GM21381 (cell line): Measurements from ENCODE around the gene TMEM134.

Experiments used
- ATAC-seq: cut with Tn5 transposase; IDR thresholded peaks from one replicate; pipeline ENCODE4 v1.9.1; 2021; ENCODE audit warnings: mild to moderate bottlenecking, moderate library complexity; ENCODE audit not compliant: unreplicated experiment

TMEM134 gene

DNA sequence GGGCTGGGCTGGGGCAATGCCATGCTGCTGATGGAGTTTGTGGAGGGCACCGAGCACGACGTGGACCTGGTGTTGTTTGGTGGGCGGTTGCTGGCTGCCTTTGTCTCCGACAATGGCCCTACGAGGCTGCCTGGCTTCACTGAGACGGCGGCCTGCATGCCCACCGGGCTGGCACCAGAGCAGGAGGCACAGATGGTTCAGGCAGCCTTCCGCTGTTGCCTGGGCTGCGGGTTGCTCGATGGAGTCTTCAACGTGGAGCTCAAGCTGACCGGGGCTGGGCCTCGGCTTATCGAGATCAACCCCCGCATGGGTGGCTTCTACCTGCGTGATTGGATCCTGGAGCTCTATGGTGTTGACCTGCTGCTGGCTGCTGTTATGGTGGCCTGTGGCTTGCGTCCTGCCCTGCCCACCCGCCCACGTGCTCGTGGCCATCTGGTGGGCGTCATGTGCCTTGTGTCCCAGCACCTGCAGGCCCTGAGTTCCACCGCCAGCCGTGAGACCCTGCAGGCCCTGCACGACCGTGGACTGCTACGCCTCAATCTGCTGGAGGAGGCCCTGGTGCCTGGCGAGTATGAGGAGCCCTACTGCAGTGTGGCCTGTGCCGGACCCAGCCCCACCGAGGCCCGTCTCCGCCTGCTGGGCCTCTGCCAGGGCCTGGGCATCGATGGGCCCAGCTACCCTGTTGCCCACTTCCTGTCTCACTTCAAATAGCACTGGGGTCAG, 45.0 kb downstream of the TMEM134 start:
- no peak for ATAC-seq

GRCh38 chr11:67423466-67423865, 45.6 kb downstream of the TMEM134 start:
- ATAC-seq: no peak

- ATAC-seq: no peak
Measured at GRCh38 chr11:67422891-67423290, 46.2 kb downstream of the TMEM134 start.

- ATAC-seq: no peak
Measured at GRCh38 chr11:67421430-67422031, 47.5 kb downstream of the TMEM134 start.

- ATAC-seq: peak; percentile 79
Measured at GRCh38 chr11:67420646-67421429, 48.2 kb downstream of the TMEM134 start.

DNA sequence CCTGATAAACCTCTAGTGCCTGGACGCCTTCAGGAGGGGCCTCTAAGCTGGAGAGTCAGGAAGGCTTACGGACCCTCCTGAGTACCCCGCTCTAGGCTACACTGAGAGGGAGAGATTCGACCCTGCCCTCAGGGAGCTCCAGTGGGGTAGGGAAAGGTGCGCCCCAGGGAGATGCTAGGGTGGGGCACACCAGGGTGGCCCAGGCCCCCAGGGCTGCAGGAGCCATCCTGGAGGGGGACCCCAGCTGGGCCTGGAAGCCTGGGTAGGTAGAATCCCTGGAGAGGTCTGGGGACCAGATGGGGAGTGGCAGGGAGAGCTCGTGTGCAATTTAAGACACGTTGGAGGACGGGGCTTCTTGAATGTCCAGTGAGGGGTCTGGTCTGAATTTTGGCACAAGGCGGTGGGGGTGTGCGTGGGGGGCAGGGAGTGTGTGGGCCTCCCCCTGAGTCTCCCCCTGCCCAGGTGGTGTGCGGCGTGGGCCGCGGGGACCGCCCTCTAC, 48.9 kb downstream of the TMEM134 start:
- ATAC-seq: no peak

GRCh38 chr11:67419325-67420049, 49.6 kb downstream of the TMEM134 start:
- no peak for ATAC-seq

DNA sequence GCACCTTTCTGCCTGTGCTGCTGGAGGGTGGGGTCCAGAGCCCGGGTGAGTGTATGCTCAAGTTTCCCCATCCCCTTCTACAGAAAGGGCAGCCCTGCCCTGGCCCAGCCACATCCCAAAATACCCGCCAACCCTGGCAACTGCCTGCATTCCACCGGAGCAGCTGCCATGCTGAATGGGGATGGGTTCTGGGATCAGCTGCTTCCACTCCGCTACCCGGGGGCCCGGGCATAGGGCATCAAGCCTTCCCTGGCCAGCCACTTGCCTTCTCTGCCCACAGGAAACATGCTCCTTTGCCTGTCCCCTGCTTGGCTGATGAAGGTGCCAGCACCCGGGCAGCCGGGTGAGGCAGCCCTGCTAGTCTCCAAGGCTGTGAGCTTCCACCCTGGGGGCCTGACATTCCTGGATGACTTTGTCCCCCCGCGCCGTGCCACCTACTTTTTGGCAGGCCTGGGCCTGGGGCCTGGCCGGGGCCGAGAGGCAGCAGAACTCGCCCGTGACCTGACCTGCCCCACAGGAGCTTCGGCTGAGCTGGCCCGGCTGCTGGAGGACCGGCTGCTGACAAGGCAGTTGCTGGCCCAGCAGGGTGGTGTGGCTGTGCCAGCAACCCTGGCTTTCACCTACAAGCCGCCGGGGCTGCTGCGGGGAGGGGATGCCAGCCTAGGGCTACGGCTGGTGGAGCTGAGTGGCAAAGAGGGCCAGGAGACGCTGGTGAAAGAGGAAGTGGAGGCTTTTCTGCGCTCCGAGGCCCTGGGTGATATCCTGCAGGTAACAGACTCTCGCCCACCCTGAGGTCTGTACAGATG, 50.4 kb downstream of the TMEM134 start:
- no peak for ATAC-seq

DNA sequence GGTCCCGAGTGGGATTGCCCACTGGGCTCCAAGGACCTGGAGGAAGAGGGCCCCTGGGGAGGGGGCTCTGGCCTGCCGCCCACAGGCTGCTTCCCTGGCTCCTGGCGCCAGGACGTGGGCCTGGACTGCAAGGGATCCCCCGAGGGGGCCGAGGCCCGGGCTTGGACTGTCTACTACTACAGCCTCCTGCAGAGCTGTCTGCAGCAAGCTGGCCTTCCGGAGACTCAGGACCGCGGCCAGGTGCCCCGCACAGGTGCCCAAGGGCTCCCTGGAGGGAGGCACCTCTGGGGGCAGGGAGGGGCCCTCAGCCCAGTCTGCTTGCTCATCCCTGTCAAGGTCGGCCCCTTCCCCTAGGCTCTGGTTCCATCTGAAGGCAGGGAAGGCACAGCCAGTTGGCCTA, 51.6 kb downstream of the TMEM134 start:
- no peak for ATAC-seq

- ATAC-seq: no peak
Measured at GRCh38 chr11:67416416-67417335, 52.4 kb downstream of the TMEM134 start.

GRCh38 chr11:67415501-67416304, 53.3 kb downstream of the TMEM134 start, which contains the start of gene CARNS1:
Gene CARNS1 (plus strand): TSS chr11:67415678. CDS start chr11:67416200, 522 bp downstream.
- no peak for ATAC-seq

- ATAC-seq: no peak
Measured at GRCh38 chr11:67413266-67413849, 55.7 kb downstream of the TMEM134 start.

- no peak for ATAC-seq
Measured at GRCh38 chr11:67412495-67413179, 56.4 kb downstream of the TMEM134 start.

DNA sequence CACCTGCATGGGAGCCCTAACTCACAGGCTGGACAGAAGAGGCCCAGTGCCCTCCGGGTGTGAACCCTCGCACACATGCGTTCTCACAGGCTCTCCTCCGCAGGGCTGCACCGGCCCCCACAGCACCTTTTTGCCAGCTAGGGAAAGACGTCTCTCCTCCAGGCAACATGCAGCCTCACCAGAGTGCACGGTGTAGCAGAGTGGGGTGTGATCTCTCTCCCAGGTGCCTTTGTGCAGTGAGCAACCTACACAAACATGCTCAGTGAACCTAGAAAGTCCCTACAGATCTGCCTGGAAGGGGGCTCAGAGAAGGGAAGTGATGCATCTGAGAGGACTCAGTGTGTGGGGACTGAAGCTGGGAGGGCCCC, 57.3 kb downstream of the TMEM134 start:
- no peak for ATAC-seq
